KMS-11 (cell line): ENCODE measurements around the gene LTF.

Source experiments
- H2AFZ ChIP-seq: fragments of 200-600 bp; sonication (generic); 2 replicates; pipeline ENCODE4 v1.6.1; 2016; ENCODE audit warnings: antibody characterized with exemption, mixed run types, low read depth
- H3K27ac ChIP-seq: fragments of 200-600 bp; sonication (generic); 2 replicates; pipeline ENCODE4 v1.6.1; 2016; ENCODE audit warnings: mild to moderate bottlenecking, mixed run types
- H3K27me3 ChIP-seq: fragments of 200-600 bp; sonication (generic); 2 replicates; pipeline ENCODE4 v1.6.1; 2017; ENCODE audit warnings: mild to moderate bottlenecking, low read depth, mixed run types, moderate library complexity; ENCODE audit not compliant: insufficient read depth
- H3K36me3 ChIP-seq: fragments of 200-600 bp; sonication (generic); 2 replicates; pipeline ENCODE4 v1.6.1; 2017; ENCODE audit warnings: mild to moderate bottlenecking, mixed run types; ENCODE audit not compliant: insufficient read depth
- H3K4me1 ChIP-seq: fragments of 200-600 bp; sonication (generic); 2 replicates; pipeline ENCODE4 v1.6.1; 2016; ENCODE audit warnings: mild to moderate bottlenecking, low read depth, mixed run types; ENCODE audit not compliant: poor library complexity, severe bottlenecking
- H3K4me2 ChIP-seq: fragments of 200-600 bp; sonication (generic); 2 replicates; pipeline ENCODE4 v1.7.0; 2016; ENCODE audit warnings: mild to moderate bottlenecking, mixed run types
- H3K4me3 ChIP-seq: fragments of 200-600 bp; sonication (generic); IDR thresholded peaks from 2 replicates; pipeline ENCODE4 v1.6.1; 2017; ENCODE audit warnings: low read depth, low read length, mixed read lengths; ENCODE audit not compliant: insufficient read depth
- H3K79me2 ChIP-seq: fragments of 200-600 bp; sonication (generic); 2 replicates; pipeline ENCODE4 v1.6.1; 2016; ENCODE audit warnings: low read depth, mixed run types; ENCODE audit not compliant: insufficient read depth
- H3K9ac ChIP-seq: fragments of 200-600 bp; sonication (generic); 2 replicates; pipeline ENCODE4 v1.6.1; 2016; ENCODE audit warnings: mild to moderate bottlenecking, mixed run types
- H4K20me1 ChIP-seq: fragments of 200-600 bp; sonication (generic); 2 replicates; pipeline ENCODE4 v1.6.1; 2016; ENCODE audit warnings: mild to moderate bottlenecking, mixed run types; ENCODE audit not compliant: insufficient read depth
- CTCF ChIP-seq: fragments of 200-600 bp; sonication (generic); conservative IDR thresholded peaks from 2 replicates; pipeline ENCODE4 v1.6.1; 2017; ENCODE audit warnings: low read depth, mild to moderate bottlenecking, antibody characterized with exemption, low read length, moderate library complexity, mixed read lengths

LTF gene

GRCh38 chr3:46454606-46455005 lies 10.1 kb downstream of the LTF start:
- no peaks in the 10 kb centered on the region for H3K27me3 ChIP-seq
- no peak overlapping the region for H3K27ac ChIP-seq

GRCh38 chr3:46454209-46454595 lies 10.5 kb downstream of the LTF start:
- no peak overlapping the region for H2AFZ ChIP-seq
- no peaks in the 10 kb centered on the region for H3K36me3 ChIP-seq
- H3K27me3 ChIP-seq = no peaks in the 10 kb centered on the region
- no peak overlapping the region for H3K4me3 ChIP-seq
- no peak overlapping the region for H3K4me2 ChIP-seq
- no peaks in the 10 kb centered on the region for H3K4me1 ChIP-seq
- no peak overlapping the region for H3K27ac ChIP-seq
- H3K9ac ChIP-seq = no peak overlapping the region
- no peaks in the 10 kb centered on the region for H3K79me2 ChIP-seq
- H4K20me1 ChIP-seq = no peaks in the 10 kb centered on the region
- no peak for TF ChIP-seq CTCF

More at GRCh38 chr3:46454606-46455005, 10.1 kb downstream of the LTF start:
- no peak overlapping the region for H3K4me2 ChIP-seq
- H4K20me1 ChIP-seq = no peaks in the 10 kb centered on the region
- no peaks in the 10 kb centered on the region for H3K36me3 ChIP-seq
- H3K9ac ChIP-seq = no peak overlapping the region
- H3K4me1 ChIP-seq = no peaks in the 10 kb centered on the region
- H2AFZ ChIP-seq = no peak overlapping the region
- no peaks in the 10 kb centered on the region for H3K79me2 ChIP-seq
- H3K4me3 ChIP-seq = no peak overlapping the region
- no peak for TF ChIP-seq CTCF

- Histone ChIP-seq H3K27me3 (no peaks in the 10 kb centered on the region), H3K4me3 (no peak overlapping the region), H3K4me2 (no peak overlapping the region), H3K79me2 (no peaks in the 10 kb centered on the region), H3K4me1 (no peaks in the 10 kb centered on the region), H2AFZ (no peak overlapping the region), H3K9ac (no peak overlapping the region), H4K20me1 (no peaks in the 10 kb centered on the region), H3K27ac (no peak overlapping the region), H3K36me3 (no peaks in the 10 kb centered on the region)
- no peak for TF ChIP-seq CTCF
Observed at GRCh38 chr3:46453526-46454208, 11.0 kb downstream of the LTF start.

- TF ChIP-seq CTCF = peak; percentile 57
- Histone ChIP-seq H4K20me1 (no peaks in the 10 kb centered on the region), H3K9ac (no peak overlapping the region), H3K27ac (no peak overlapping the region), H3K4me3 (no peak overlapping the region), H3K4me2 (no peak overlapping the region), H3K36me3 (no peaks in the 10 kb centered on the region), H3K79me2 (no peaks in the 10 kb centered on the region), H3K4me1 (no peaks in the 10 kb centered on the region), H3K27me3 (no peaks in the 10 kb centered on the region), H2AFZ (no peak overlapping the region)
Observed at GRCh38 chr3:46449755-46450552, 14.8 kb downstream of the LTF start.
